Left ventricle myocardium inferior (tissue), 1 donor: Measurements from ENCODE around the gene RNF150. TPM values are rescaled to one million over a fixed set of nuclear protein-coding genes. Genes with fewer than 3 reads are reported as not detected.

Experiments used
- DNase-seq: peaks from one replicate; pipeline ENCODE4 v3.0.0-alpha.2; 2020
- H3K27ac ChIP-seq: fragments of 200-600 bp; replicated peaks from 2 replicates; pipeline ENCODE4 v1.8.0; 2021
- H3K27me3 ChIP-seq: fragments of 200-600 bp; 2 replicates; pipeline ENCODE4 v1.8.0; 2021; ENCODE audit warnings: low read depth
- H3K36me3 ChIP-seq: fragments of 200-600 bp; 2 replicates; pipeline ENCODE4 v1.8.0; 2021
- H3K4me1 ChIP-seq: fragments of 200-600 bp; 2 replicates; pipeline ENCODE4 v1.8.0; 2021
- H3K4me3 ChIP-seq: fragments of 200-600 bp; 2 replicates; pipeline ENCODE4 v1.8.0; 2021; ENCODE audit warnings: mild to moderate bottlenecking, moderate library complexity
- H3K9me3 ChIP-seq: fragments of 200-600 bp; replicated peaks from 2 replicates; pipeline ENCODE4 v1.8.0; 2021
- CTCF ChIP-seq: fragments of 200-600 bp; IDR thresholded peaks from 2 replicates; pipeline ENCODE4 v1.8.0; 2021; ENCODE audit warnings: antibody characterized with exemption, mild to moderate bottlenecking, borderline replicate concordance
- intact Hi-C: fragments of 100-400 bp; cut with micrococcal nuclease; formaldehyde crosslinking; loops from one replicate; pipeline ENCODE4 v1.11.0; 2022
- total RNA-seq: library from RNA; stranded (reverse); fragmentation: NEBNext Ultra II Directional; extraction: Animal tissue kit (Norgen Biotek cat#: 25700); gene quantifications from one replicate; pipeline ENCODE4 v1.2.1, GENCODE V29; 2021
- donor health status: DM: no; HTN: yes; CAD: no; lungs with severe emphysema.

The RNF150 gene
- total RNA-seq, 1 donor from 2014 or later, result 68.0 TPM

DNA sequence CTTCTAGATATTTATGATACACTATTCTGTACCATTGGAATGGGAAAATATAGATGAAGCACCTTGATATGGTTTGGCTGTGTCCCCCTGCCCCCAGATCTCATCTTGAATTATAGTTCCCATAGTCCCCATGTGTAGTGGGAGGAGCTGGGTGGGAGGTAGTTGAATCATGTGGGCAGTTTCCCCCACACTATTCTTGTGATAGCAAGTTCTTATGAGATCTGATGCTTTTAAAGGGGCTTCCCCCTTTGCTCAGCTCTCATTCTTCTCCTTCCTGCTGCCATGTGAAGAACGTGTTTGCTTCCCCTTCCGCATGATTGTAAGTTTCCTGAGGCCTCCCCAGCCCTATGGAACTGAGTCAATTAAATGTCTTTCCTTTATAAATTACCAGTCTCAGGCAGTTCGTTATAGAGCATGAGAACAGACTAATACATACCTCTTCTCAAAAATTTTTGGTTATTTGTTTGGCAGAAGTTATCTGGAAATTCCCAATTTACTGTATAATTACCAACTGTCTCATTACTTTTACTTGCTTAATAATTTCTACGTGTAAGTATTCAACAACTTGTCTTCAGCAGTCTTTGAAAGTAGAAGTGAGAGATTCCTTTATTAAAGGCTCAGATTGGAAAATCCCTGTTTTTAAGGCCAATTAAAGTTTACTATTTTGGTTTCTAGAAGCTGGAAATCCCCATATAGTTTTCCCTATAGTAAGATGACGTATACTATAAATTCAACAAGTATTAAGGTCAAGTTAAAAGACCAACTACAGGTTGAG, 152.7 kb downstream of the RNF150 start:
- no peaks in the 10 kb centered on the region for H3K27me3 ChIP-seq
- no peak overlapping the region for H3K4me3 ChIP-seq
- H3K9me3 ChIP-seq, result peaks cover 6% of the 10 kb centered on the region
- H3K36me3 ChIP-seq, result no peaks in the 10 kb centered on the region
- no peak for DNase-seq
- intact Hi-C loops, result no loop called here
- H3K4me1 ChIP-seq, result peaks cover 47% of the 10 kb centered on the region
- no peak overlapping the region for H3K27ac ChIP-seq
- TF ChIP-seq CTCF, result no peak

DNA sequence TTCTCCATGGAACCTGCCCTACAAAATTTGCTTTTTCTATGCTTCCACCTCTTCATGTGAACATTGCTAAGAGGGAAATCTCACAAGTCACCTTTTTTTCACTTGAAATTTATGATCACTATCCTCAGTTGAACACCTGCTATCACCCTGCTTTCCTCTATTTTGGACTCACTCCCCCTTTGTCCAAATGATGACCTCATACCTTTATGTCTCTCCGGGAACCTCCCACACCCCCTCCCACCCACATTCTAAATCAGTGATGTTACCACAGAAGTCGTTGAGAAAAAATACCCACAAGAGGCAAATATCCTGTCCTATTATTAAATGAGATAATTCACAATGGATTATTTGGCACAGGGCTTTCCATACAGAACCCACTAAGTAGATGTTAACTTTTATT, 156.5 kb downstream of the RNF150 start:
- intact Hi-C loops, result no loop called here
- no peak for TF ChIP-seq CTCF
- no peak overlapping the region for H3K4me3 ChIP-seq

GRCh38 chr4:140971077-140971792, 162.0 kb downstream of the RNF150 start:
- no peaks in the 10 kb centered on the region for H3K27me3 ChIP-seq
- no peaks in the 10 kb centered on the region for H3K9me3 ChIP-seq
- intact Hi-C loops, result no loop called here
- no peak overlapping the region for H3K4me3 ChIP-seq
- TF ChIP-seq CTCF, result no peak
- no peak for DNase-seq
- peak overlapping the region; percentile 46 for H3K27ac ChIP-seq
- H3K36me3 ChIP-seq, result no peaks in the 10 kb centered on the region
- H3K4me1 ChIP-seq, result peaks cover 24% of the 10 kb centered on the region

More for the DNA sequence above, 156.5 kb downstream of the RNF150 start:
- H3K27me3 ChIP-seq, result no peaks in the 10 kb centered on the region
- H3K27ac ChIP-seq, result no peak overlapping the region
- DNase-seq, result no peak
- H3K4me1 ChIP-seq, result peaks cover 19% of the 10 kb centered on the region
- H3K9me3 ChIP-seq, result no peaks in the 10 kb centered on the region
- no peaks in the 10 kb centered on the region for H3K36me3 ChIP-seq

DNA sequence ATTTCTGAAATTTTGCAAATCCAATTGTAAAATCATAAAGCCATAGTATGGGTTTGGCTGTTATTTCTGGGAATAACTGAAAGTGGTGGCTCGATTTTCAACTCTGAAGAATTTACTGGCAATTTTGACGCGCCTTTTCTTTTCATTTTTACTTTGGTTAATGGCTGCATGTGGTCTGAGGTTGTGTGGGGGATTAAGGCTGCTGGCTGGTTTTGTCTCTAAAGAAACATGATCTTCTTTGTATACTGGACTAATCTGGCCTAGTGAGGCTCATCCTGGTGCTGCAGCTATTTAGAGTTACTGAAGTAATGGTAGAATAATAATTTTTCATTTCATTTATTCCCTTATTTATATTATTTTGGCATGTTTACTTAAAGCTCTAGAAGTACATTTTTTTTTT, 164.0 kb downstream of the RNF150 start:
- Histone ChIP-seq H3K27me3 (no peaks in the 10 kb centered on the region), H3K4me3 (no peak overlapping the region), H3K9me3 (no peaks in the 10 kb centered on the region), H3K4me1 (peaks cover 24% of the 10 kb centered on the region), H3K36me3 (no peaks in the 10 kb centered on the region), H3K27ac (no peak overlapping the region)
- no peak for TF ChIP-seq CTCF
- DNase-seq, result no peak
- intact Hi-C loops, result no loop called here

DNA sequence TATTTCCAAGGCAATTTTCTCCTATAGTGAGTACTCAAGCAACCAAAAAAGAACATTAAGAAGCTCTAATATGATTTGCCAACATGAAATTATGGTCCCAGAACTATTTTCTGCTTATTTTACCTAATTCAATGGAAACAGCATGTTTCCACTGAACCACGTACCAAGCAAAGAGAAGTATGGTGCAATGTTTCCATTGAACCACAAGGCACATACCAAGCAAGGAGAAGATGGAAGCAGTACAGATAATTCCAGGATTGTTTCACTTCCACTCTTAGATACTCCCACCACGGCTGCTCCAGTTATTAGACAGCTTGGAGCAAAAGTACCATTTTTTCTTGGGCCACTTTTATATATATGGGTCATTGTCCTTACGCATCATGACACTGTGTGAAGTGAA, 164.9 kb downstream of the RNF150 start:
- no peak for TF ChIP-seq CTCF
- Histone ChIP-seq H3K27me3 (no peaks in the 10 kb centered on the region), H3K4me3 (no peak overlapping the region), H3K9me3 (no peaks in the 10 kb centered on the region), H3K4me1 (peaks cover 24% of the 10 kb centered on the region), H3K27ac (no peak overlapping the region), H3K36me3 (no peaks in the 10 kb centered on the region)
- intact Hi-C loops, result no loop called here
- no peak for DNase-seq
